HPDE6-E6E7 (cell line): ENCODE measurements around the gene COL13A1.

ENCODE experiments used
- DNase-seq: peaks from one replicate; pipeline ENCODE4 v3.0.0; 2011; ENCODE audit warnings: missing footprints; ENCODE audit errors: extremely low spot score

COL13A1 gene

DNA sequence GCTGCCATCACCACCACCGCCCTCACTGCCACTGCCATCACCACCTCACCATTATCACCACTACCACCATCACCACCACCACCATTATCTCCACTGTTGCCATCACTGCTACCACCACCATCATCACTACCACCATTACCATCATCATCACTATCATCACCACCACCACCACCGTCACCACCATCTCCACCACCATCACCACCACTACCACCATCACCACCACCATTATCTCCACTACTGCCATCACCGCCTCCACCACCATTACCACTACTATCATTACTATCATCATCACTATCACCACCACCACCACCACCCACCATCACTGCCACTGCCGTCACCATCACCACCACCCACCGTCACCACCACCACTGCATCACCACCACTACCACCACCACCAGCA, 9.9 kb upstream of the COL13A1 start:
- DNase-seq, result no peak

GRCh38 chr10:69792341-69792740, 9.4 kb upstream of the COL13A1 start:
- no peak for DNase-seq

GRCh38 chr10:69794673-69795072, 7.0 kb upstream of the COL13A1 start:
- no peak for DNase-seq

DNA sequence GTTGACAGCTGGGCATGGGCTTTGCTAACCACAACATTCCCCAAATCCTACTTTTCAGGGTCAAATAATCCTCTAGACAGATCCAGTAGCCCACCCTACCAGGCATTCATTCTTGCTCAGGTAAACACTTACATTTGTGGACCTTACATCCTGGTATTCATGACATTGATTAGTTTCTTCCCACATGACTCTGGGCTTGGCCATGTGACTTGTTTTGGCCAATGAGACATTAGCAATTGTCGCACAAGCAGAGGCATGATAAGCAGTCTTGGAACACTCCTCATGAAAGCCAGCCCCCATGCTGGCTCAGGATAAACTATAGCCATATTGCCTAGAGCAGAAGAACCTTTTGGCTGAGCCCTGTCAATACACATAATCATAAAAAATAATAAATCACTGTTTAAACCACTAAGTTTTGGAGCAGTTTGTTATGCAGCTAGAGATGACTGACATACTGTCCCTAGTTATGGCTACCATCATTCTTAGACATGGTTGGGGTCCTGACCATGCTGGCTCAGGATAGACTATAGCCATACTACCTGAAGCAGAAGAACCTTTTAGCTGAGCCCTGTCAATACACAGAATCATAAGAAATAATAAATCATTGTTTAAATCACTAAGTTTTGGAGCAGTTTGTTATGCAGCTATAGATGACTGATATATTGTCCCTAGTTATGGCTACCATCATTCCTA, 6.3 kb upstream of the COL13A1 start:
- no peak for DNase-seq

- no peak for DNase-seq
Measured at GRCh38 chr10:69797959-69798358, 3.7 kb upstream of the COL13A1 start.

- DNase-seq, result peak; percentile 50
Measured at GRCh38 chr10:69800109-69800508, 1.6 kb upstream of the COL13A1 start.

DNA sequence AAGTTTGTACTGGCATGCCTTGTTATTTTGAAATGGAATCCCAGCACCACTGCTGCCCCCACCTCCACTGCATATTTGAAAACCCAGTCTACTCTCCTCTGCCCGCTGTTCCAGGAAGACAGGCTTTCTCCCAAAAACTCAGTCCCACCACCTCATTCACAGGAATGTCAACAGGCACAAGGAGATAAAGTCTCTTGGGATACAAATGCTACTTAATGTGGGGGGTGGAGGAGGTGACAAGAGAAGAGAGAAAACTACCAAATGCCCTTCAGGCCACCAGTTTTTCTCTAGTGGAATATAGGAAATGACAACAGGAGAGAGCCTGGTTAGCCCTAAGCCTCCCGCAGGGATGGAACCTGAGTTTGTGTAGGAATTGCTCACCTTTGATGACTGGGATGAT, 1.0 kb upstream of the COL13A1 start:
- no peak for DNase-seq

GRCh38 chr10:69801094-69801433, 642 bp upstream of the COL13A1 start:
- peak; percentile 62 for DNase-seq

- DNase-seq, result no peak
Measured at GRCh38 chr10:69802424-69803161, 887 bp downstream of the COL13A1 start.

- no peak for DNase-seq
Measured at GRCh38 chr10:69803809-69804208, 2.1 kb downstream of the COL13A1 start.

DNA sequence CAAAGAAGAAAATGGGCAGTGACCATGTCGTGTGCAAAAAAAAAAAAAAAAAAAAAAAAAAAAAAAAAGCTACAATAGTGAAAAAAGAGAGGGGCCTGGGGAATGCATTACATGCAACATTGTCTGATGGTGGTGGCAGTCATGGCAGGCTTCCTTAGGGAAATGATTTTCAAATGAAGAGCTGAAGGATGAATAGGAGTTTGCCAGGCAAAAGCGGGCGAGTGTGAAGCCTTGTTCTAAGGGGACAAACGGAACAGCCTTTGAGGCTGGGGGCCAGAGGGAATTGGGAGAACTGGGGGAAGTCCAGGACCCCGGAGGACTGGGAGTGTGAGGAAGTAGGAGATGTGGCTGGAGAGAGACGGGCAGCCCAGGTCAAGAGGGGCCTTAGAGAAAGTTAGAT, 3.1 kb downstream of the COL13A1 start:
- no peak for DNase-seq

- DNase-seq, result no peak
Measured at GRCh38 chr10:69807122-69807521, 5.4 kb downstream of the COL13A1 start.

DNA sequence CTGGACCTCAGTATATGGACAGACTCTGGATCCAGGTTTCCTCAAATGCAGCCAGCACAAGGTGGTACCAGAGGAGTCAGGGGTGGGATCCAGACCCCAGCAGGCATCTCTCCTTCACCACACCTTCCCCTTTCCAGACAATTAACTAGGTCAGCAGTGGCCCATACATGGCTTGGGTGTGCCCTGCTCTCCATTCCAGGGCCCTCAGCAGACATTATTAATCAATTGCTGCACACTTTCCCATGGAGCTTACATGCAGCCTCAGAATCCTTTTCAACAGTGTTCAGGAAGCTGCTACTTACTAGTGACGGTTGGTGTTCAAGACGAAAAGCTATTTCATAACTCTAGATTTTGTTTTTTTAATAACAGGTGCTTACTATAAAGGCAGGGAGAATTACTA, 6.0 kb downstream of the COL13A1 start:
- DNase-seq, result no peak

GRCh38 chr10:69809318-69809717, 7.6 kb downstream of the COL13A1 start:
- DNase-seq, result no peak

- DNase-seq, result no peak
Measured at GRCh38 chr10:69810097-69810496, 8.4 kb downstream of the COL13A1 start.

DNA sequence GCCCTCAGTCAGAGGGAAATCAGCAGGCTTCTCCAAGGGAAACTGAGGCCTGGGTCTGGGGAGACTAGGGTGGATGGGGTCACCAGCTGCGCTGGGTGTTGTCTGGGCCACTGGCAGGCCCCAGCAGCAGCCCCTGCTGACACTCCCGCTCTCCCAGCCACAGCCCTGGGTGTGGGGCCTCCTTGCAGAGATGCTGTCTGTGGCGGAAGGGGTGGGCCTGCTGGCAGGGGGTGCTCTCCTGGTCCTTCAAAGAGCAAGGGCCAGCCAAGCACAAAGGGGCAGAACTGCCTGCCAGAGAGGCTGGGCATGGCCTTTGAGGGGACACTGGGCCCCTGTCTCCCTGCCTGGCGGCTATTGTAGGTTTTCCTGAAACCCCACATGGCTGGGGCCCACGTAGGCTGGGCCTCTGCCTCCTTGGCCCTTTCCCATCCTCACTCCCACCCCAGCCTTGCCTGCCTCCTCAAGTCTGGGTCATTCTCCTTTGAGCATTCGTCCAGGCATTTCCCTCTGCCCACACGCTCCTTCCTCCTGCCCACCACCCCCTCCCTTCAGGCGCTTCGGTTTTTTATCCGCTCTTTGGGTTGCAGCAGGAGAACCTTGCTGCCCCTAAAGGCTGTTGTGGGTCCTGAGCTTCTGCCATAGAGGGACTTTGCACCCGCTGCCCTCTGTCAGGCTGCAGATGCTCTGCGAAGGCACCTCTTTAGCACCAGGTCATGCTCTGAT, 9.1 kb downstream of the COL13A1 start:
- no peak for DNase-seq

- no peak for DNase-seq
Measured at GRCh38 chr10:69813632-69814031, 11.9 kb downstream of the COL13A1 start.

GRCh38 chr10:69814251-69814650, 12.5 kb downstream of the COL13A1 start:
- DNase-seq, result no peak

DNA sequence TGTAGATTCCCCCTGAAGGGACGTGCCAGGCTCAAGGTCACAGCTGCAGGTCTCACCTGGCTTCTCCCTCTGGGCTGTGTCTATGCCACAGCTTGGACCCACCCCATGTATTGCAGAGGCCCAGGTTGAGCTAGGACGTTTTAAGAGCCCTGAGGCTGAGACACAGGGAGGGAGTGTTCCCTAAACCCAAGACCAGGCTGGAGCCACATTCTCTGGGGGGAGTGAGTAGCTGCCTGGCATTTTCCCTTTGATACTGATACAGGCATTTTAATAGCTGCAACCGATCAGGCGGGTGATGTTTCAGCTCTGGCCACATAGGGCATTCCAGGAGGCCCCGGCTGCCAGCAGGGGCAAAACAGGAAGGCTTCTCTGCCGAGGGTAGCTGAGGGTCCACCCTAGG, 13.4 kb downstream of the COL13A1 start:
- no peak for DNase-seq

DNA sequence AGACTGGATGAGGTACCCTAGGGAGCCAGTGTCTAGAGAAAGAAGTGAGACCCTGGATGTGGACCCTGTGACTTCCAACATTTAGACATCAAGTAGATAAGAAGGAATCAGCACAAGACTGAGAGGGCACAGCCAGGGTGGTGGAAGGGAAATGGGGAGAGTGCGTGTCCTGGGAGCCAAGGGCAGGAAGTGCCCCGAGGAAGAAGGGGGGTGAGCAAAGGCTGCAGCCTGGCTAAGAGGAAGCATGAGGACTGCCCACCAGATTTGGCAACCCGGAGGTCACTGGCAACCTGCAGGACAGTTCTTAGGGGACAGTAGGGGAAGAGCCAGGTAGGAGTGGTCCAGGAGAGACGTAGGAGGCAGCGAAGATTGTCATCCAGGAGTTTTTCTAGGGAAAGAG, 14.8 kb downstream of the COL13A1 start:
- DNase-seq, result no peak

DNA sequence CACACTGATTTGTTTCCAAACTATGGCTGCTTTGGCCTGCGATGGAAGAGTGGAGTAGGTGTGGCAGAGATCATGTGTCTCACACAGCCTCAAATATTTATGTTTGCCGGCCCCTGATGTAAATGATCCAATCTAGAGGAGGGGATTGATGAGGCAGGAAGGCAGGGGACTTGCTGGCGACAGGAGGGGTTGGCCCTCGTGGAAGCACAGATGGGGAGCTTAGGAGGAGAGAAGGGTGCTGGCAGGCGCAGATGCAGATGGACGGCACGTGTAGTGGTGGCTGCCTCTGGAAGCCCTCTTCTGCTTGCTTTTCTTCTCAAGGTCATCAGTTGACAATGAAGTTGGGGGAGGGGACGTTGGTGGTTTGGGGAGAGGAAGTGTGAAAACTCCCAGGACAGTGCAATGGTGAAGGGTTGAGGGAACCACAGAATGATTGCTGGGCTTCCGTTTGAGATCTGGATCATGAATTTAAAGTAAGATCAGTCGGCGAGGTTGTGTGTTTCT, 15.4 kb downstream of the COL13A1 start:
- no peak for DNase-seq

- no peak for DNase-seq
Measured at GRCh38 chr10:69818676-69819239, 17.1 kb downstream of the COL13A1 start.
